Parathyroid adenoma (tissue), 2 donors: ENCODE measurements around the gene LRRTM2.
"Not testable (repeated sequence)": the region's sequence is repeated elsewhere in the genome, so short reads cannot be mapped to it uniquely, and the experiment has no call there.

Experiments
- H2AFZ ChIP-seq: fragments of 300-600 bp; sonication (generic); one replicate; pipeline ENCODE4 v1.7.0; 2017; ENCODE audit warnings: antibody characterized with exemption, mild to moderate bottlenecking
- H3K27ac ChIP-seq: fragments of 300-600 bp; sonication (generic); one replicate; pipeline ENCODE4 v1.7.0; 2017
- H3K27me3 ChIP-seq: fragments of 300-600 bp; sonication (generic); one replicate; pipeline ENCODE4 v1.7.0; 2017; ENCODE audit warnings: low read length; ENCODE audit not compliant: control insufficient read depth, insufficient read depth
- H3K36me3 ChIP-seq: fragments of 300-600 bp; sonication (generic); one replicate; pipeline ENCODE4 v1.7.0; 2017; ENCODE audit warnings: low read length; ENCODE audit not compliant: control insufficient read depth, insufficient read depth
- H3K4me1 ChIP-seq: fragments of 300-600 bp; sonication (generic); one replicate; pipeline ENCODE4 v1.7.0; 2017; ENCODE audit warnings: control low read depth
- H3K4me2 ChIP-seq: fragments of 300-600 bp; sonication (generic); one replicate; pipeline ENCODE4 v1.7.0; 2017; ENCODE audit warnings: low read length
- H3K4me3 ChIP-seq: fragments of 300-600 bp; sonication (generic); one replicate; pipeline ENCODE4 v1.7.0; 2017; ENCODE audit warnings: low read depth, low read length
- H3K79me2 ChIP-seq: fragments of 300-600 bp; sonication (generic); one replicate; pipeline ENCODE4 v1.7.0; 2017; ENCODE audit warnings: control low read depth
- H3K9ac ChIP-seq: fragments of 300-600 bp; sonication (generic); one replicate; pipeline ENCODE4 v1.7.0; 2017; ENCODE audit warnings: mild to moderate bottlenecking
- H3K9me3 ChIP-seq: fragments of 300-600 bp; sonication (generic); one replicate; pipeline ENCODE4 v1.7.0; 2017; ENCODE audit warnings: low read length; ENCODE audit not compliant: control insufficient read depth
- TF ChIP-seq, protein P1 (sequence below): fragments of 300-600 bp; sonication (generic); IDR thresholded peaks from one replicate; pipeline ENCODE4 v1.7.0; 2017; ENCODE audit warnings: antibody characterized with exemption, mild to moderate bottlenecking
- donor health status: primary hyperparathyroidism.

The LRRTM2 gene, protein sequence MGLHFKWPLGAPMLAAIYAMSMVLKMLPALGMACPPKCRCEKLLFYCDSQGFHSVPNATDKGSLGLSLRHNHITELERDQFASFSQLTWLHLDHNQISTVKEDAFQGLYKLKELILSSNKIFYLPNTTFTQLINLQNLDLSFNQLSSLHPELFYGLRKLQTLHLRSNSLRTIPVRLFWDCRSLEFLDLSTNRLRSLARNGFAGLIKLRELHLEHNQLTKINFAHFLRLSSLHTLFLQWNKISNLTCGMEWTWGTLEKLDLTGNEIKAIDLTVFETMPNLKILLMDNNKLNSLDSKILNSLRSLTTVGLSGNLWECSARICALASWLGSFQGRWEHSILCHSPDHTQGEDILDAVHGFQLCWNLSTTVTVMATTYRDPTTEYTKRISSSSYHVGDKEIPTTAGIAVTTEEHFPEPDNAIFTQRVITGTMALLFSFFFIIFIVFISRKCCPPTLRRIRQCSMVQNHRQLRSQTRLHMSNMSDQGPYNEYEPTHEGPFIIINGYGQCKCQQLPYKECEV

DNA sequence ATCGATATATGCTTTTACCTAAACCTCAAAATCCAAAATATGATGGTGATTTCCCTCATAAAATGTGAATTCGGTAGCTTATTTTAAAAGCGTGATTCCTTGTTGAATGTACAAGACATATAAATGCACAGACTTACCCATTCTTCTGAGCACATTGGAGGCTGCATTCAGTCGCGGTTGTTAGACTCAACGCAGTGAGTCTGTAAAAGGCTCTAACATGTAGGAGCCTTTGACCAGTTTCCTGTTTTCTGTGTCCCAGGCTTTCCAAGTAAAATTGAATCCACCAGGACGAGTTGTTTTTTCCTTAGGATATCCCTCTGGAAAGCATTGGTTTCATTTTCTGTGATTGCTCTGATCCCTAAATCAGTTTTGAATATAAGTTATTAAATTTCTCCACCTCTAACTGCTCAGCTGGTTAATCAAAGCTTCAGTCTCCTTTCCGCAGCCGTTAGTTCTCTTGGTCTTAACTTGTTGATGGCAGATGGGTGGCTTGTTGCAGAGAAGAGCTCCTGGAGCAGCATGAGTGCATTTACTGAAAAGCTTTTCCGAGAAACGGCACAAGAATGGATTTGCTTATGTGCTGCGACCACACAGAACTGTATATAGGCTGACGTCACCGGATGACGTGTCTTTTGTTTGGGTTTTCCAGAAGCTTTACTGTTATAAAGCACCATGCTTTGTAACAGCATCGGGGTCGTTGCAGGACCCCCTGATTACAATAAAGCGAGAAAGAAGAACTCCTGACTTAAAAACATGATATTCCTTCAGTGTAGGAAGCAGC lies at the start of gene LRRTM2:
TSS of gene LRRTM2 (minus strand) at position 565 of the 781 bp plus-strand sequence. CDS start at position 141, 424 bp downstream.
- Histone ChIP-seq H3K27ac (no peak within 1 kb of the TSS), H3K27me3 (no peaks in the 10 kb centered on the region), H3K4me3 (no peak within 1 kb of the TSS), H3K4me1 (peaks cover 26% of the 10 kb centered on the region), H3K9ac (no peak within 1 kb of the TSS), H3K4me2 (no peak within 1 kb of the TSS), H3K9me3 (no peaks in the 10 kb centered on the region), H3K36me3 (no peaks in the 10 kb centered on the region), H2AFZ (no peak within 1 kb of the TSS), H3K79me2 (peaks cover 50% of the 10 kb centered on the region)
- TF ChIP-seq, protein P1, sequence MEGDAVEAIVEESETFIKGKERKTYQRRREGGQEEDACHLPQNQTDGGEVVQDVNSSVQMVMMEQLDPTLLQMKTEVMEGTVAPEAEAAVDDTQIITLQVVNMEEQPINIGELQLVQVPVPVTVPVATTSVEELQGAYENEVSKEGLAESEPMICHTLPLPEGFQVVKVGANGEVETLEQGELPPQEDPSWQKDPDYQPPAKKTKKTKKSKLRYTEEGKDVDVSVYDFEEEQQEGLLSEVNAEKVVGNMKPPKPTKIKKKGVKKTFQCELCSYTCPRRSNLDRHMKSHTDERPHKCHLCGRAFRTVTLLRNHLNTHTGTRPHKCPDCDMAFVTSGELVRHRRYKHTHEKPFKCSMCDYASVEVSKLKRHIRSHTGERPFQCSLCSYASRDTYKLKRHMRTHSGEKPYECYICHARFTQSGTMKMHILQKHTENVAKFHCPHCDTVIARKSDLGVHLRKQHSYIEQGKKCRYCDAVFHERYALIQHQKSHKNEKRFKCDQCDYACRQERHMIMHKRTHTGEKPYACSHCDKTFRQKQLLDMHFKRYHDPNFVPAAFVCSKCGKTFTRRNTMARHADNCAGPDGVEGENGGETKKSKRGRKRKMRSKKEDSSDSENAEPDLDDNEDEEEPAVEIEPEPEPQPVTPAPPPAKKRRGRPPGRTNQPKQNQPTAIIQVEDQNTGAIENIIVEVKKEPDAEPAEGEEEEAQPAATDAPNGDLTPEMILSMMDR, result no peak

DNA sequence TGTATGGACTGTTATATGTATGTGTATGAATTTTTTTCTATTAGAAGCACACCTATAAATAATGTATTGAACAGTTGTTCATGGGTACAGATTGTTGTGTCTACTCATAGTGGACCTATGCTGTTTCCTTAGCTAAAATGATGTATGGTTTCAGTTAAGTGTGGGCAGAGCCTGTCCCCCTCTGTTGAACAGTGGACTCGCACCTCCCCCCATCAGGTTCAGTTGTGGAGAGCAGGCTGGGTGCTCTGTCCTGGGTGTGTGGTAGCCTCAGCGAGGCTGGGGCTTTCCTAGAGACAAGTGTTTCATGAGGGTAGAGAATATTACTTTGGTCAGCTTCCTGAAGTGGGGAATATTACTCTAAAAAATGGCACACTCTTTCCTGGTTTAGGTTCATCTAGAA lies 47.4 kb upstream of the LRRTM2 start:
- Histone ChIP-seq H3K27me3 (no peaks in the 10 kb centered on the region), H3K4me3 (no peak overlapping the region), H3K36me3 (no peaks in the 10 kb centered on the region), H2AFZ (no peak overlapping the region), H3K27ac (no peak overlapping the region), H3K4me1 (no peaks in the 10 kb centered on the region), H3K4me2 (no peak overlapping the region), H3K79me2 (no peaks in the 10 kb centered on the region), H3K9ac (no peak overlapping the region), H3K9me3 (no peaks in the 10 kb centered on the region)
- TF ChIP-seq, protein P1, result no peak

DNA sequence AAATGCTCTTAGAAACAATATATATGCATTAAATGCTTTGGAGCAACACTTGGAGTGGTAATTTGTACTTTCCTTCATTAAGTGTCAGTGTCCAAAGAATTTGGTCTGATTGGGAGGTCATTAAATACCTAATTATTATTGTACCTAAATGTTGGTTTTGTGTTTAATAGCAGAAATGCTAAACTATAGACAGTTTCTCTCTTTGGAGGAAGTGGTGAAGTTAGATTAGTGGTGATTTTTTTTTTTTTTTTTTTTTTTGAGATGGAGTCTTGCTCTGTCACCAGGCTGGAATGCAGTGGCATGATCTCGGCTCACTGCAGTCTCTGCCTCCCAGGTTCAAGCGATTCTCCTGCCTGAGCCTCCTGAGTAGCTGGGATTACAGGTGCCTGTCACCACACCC lies 46.2 kb upstream of the LRRTM2 start:
- H3K27ac ChIP-seq, H3K9me3 ChIP-seq, H3K4me2 ChIP-seq, H3K36me3 ChIP-seq, H3K79me2 ChIP-seq, H3K4me1 ChIP-seq, H2AFZ ChIP-seq, H3K9ac ChIP-seq, H3K27me3 ChIP-seq, H3K4me3 ChIP-seq: not testable (repeated sequence)

DNA sequence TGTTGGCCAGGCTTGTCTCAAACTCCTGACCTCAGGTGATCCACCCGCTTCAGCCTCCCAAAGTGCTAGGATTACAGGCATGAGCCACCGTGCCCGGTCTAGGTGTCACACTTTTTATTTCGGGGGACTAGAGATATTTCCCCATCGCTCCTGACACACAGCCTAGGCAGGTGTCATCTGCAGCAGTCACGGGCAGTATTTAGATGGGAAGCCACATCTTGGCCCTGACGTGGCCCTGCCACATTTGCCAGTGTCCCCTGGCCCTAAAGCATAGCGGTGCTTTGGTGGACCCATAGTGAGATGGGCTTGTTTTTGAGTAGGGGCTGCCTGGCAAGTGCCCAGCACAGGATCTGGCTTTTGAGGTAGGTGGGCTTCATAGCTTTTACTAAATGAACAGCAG lies 45.0 kb upstream of the LRRTM2 start:
- no peak overlapping the region for H3K4me2 ChIP-seq
- no peaks in the 10 kb centered on the region for H3K4me1 ChIP-seq
- TF ChIP-seq, protein P1, result no peak
- no peak overlapping the region for H2AFZ ChIP-seq
- no peaks in the 10 kb centered on the region for H3K9me3 ChIP-seq
- H3K36me3 ChIP-seq, result no peaks in the 10 kb centered on the region
- no peaks in the 10 kb centered on the region for H3K79me2 ChIP-seq
- no peaks in the 10 kb centered on the region for H3K27me3 ChIP-seq
- H3K27ac ChIP-seq, result no peak overlapping the region
- H3K4me3 ChIP-seq, result no peak overlapping the region
- H3K9ac ChIP-seq, result no peak overlapping the region

DNA sequence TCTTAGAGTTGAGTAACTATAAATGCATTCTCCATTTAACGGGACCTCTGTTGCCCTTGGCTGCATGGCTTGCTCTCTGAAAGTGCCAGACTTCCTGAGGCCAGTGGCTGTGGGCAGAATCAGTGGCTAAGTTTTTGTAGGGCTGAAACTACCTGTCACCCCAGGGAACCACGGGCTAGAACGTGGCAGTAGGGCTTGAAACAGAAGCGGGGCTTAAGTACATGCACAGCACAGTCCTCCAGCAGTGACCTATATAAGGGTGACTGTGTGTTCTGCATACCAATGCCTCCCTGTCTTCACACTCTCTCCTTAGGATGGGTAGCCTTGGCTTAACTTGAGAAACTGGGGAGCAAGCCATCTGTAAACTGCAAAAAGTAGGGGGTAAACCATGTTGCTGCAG lies 43.6 kb upstream of the LRRTM2 start:
- H3K9me3 ChIP-seq, result no peaks in the 10 kb centered on the region
- TF ChIP-seq, protein P1, result no peak
- no peaks in the 10 kb centered on the region for H3K4me1 ChIP-seq
- no peak overlapping the region for H3K4me2 ChIP-seq
- H3K27ac ChIP-seq, result no peak overlapping the region
- no peaks in the 10 kb centered on the region for H3K79me2 ChIP-seq
- H3K4me3 ChIP-seq, result no peak overlapping the region
- no peak overlapping the region for H3K9ac ChIP-seq
- no peaks in the 10 kb centered on the region for H3K36me3 ChIP-seq
- H3K27me3 ChIP-seq, result no peaks in the 10 kb centered on the region
- H2AFZ ChIP-seq, result no peak overlapping the region
